Endothelial cell of umbilical vein (primary cell): ENCODE data around the gene ZBTB22. TPM values are rescaled to one million over a fixed set of nuclear protein-coding genes. Genes with fewer than 3 reads are reported as not detected.

Experiments
- BruUV-seq: library from RNA; stranded (reverse); fragments of 400-500 nt; replicated peaks from 2 replicates; lab custom pipeline; 2021; lab: Mats Ljungman, UMichigan
- CTCF ChIA-PET: fragments of 300-600, 350-600 bp; sonication (Branson Sonifier 250); formaldehyde crosslinking; loops from one replicate; lab custom pipeline; 2021; ENCODE audit warnings: antibody characterized with exemption, inconsistent platforms; lab: Charles Lee
- POLR2A ChIA-PET: fragments of 300-600, 350-600 bp; sonication (Branson Sonifier 250); formaldehyde crosslinking; loops from one replicate; lab custom pipeline; 2021; ENCODE audit warnings: antibody characterized with exemption, inconsistent platforms; lab: Charles Lee
- DNase-seq: peaks from one replicate; pipeline ENCODE4 v3.0.0-alpha.2; 2011; ENCODE audit warnings: low read depth, low spot score
- FAIRE-seq: peaks from 2 replicates; lab custom pipeline; 2011; peaks lifted over from hg19 to GRCh38; lab: Jason Lieb, UNC
- H2AFZ ChIP-seq: 2 replicates; pipeline ENCODE4 v1.6.0; 2012; ENCODE audit warnings: low read depth, low read length, control low read depth, inconsistent platforms
- H3K27ac ChIP-seq: 2 replicates; pipeline ENCODE4 v1.5.1; 2011; ENCODE audit warnings: low read depth, mild to moderate bottlenecking, control low read depth, low read length, moderate library complexity; ENCODE audit not compliant: insufficient read depth
- H3K27me3 ChIP-seq, 2 experiments: 2 replicates each; pipeline versions ENCODE4 v1.6.0 to v1.6.1; 2011; ENCODE audit warnings: low read length in 2 of 2, mixed read lengths in 1 of 2; ENCODE audit not compliant: control insufficient read depth in 2 of 2, insufficient read depth in 2 of 2
- H3K36me3 ChIP-seq, 2 experiments: 2 replicates in 1 of 2; 3 replicates in 1 of 2; pipeline ENCODE4 v1.5.1; 2011; ENCODE audit warnings: low read length in 2 of 2, mild to moderate bottlenecking in 1 of 2, moderate library complexity in 1 of 2; ENCODE audit not compliant: control insufficient read depth in 2 of 2, insufficient read depth in 2 of 2; ENCODE audit errors: extremely low read depth in 1 of 2
- H3K4me1 ChIP-seq: 3 replicates; pipeline ENCODE4 v1.5.1; 2011; ENCODE audit warnings: mild to moderate bottlenecking, low read length; ENCODE audit not compliant: control insufficient read depth, insufficient read depth; ENCODE audit errors: extremely low read depth
- H3K4me2 ChIP-seq: 2 replicates; pipeline ENCODE4 v1.6.1; 2011; ENCODE audit warnings: low read length, control low read depth, mixed read lengths; ENCODE audit not compliant: insufficient read depth
- H3K4me3 ChIP-seq, 3 experiments: fragments of 200-600 bp in 1 of 3; sonication (generic), shearing (Covaris generic) in 1 of 3; replicated peaks in 1 of 3; 2 replicates each; pipeline ENCODE4 v1.5.1; 2011 to 2016; ENCODE audit warnings: control low read depth in 3 of 3, low read length in 3 of 3, mild to moderate bottlenecking in 2 of 3, inconsistent platforms in 1 of 3, low read depth in 1 of 3, moderate library complexity in 1 of 3; ENCODE audit not compliant: insufficient read depth in 1 of 3
- H3K79me2 ChIP-seq: 2 replicates; pipeline ENCODE4 v1.6.0; 2012; ENCODE audit warnings: low read length, inconsistent platforms; ENCODE audit not compliant: control insufficient read depth, insufficient read depth
- H3K9ac ChIP-seq: replicated peaks from 2 replicates; pipeline ENCODE3; 2011; ENCODE audit warnings: low read length, control low read depth; ENCODE audit not compliant: insufficient read depth; ENCODE audit errors: extremely low read depth
- H3K9me1 ChIP-seq: replicated peaks from 3 replicates; pipeline ENCODE4 v1.6.0; 2011; ENCODE audit warnings: mild to moderate bottlenecking, low read length; ENCODE audit not compliant: control insufficient read depth, insufficient read depth; ENCODE audit errors: extremely low read depth
- H3K9me3 ChIP-seq: replicated peaks from 2 replicates; pipeline ENCODE4 v1.5.1; 2012; ENCODE audit warnings: low read length, inconsistent platforms; ENCODE audit not compliant: control insufficient read depth, insufficient read depth
- H4K20me1 ChIP-seq: replicated peaks from 2 replicates; pipeline ENCODE3; 2011; ENCODE audit warnings: mild to moderate bottlenecking, low read length; ENCODE audit not compliant: control insufficient read depth, insufficient read depth; ENCODE audit errors: extremely low read depth
- CTCF ChIP-seq, 2 donors: IDR thresholded peaks; 1 replicate in 1 of 2; 2 replicates in 1 of 2; pipeline ENCODE4 v1.5.1; 2011; ENCODE audit warnings: low read length in 2 of 2, mild to moderate bottlenecking in 2 of 2, moderate library complexity in 2 of 2, control low read depth in 1 of 2, inconsistent platforms in 1 of 2, low read depth in 1 of 2; ENCODE audit not compliant: insufficient read depth in 1 of 2; ENCODE audit errors: extremely low read depth in 1 of 2
- EZH2 ChIP-seq: IDR thresholded peaks from 2 replicates; pipeline ENCODE4 v1.6.1; 2012; ENCODE audit warnings: borderline replicate concordance, low read depth, mild to moderate bottlenecking, moderate library complexity, low read length, inconsistent platforms; ENCODE audit not compliant: severe bottlenecking
- FOS ChIP-seq: IDR thresholded peaks from 2 replicates; pipeline ENCODE4 v1.6.1; 2011; ENCODE audit warnings: mild to moderate bottlenecking, low read length, moderate library complexity, borderline replicate concordance; ENCODE audit not compliant: insufficient read depth
- GATA2 ChIP-seq: IDR thresholded peaks from 2 replicates; pipeline ENCODE4 v1.7.0; 2011; ENCODE audit warnings: low read depth, mild to moderate bottlenecking, moderate library complexity, mixed read lengths, low read length; ENCODE audit not compliant: insufficient read length, insufficient read depth
- JUN ChIP-seq: IDR thresholded peaks from 2 replicates; pipeline ENCODE4 v1.6.1; 2011; ENCODE audit warnings: borderline replicate concordance, low read depth; ENCODE audit not compliant: insufficient read length, insufficient read depth
- MAX ChIP-seq: IDR thresholded peaks from 2 replicates; pipeline ENCODE4 v1.6.1; 2011; ENCODE audit not compliant: insufficient read depth, insufficient read length
- MYC ChIP-seq: IDR thresholded peaks from one replicate; pipeline ENCODE4 v1.6.1; 2011; ENCODE audit warnings: mild to moderate bottlenecking, low read depth, low read length
- POLR2A ChIP-seq: IDR thresholded peaks from 2 replicates; pipeline ENCODE4 v1.6.1; 2012; ENCODE audit warnings: low read depth, mild to moderate bottlenecking, control low read depth, low read length
- POLR2AphosphoS5 ChIP-seq: IDR thresholded peaks from 2 replicates; pipeline ENCODE4 v1.6.1; 2012; ENCODE audit warnings: low read depth, mild to moderate bottlenecking, control low read depth, low read length, moderate library complexity; ENCODE audit not compliant: insufficient read depth
- dilution Hi-C: fragments of 300-500 bp; cut with MboI; formaldehyde crosslinking; loops from one replicate; pipeline ENCODE4 v1.15.0; 2019; ENCODE audit warnings: low sequenced_read_pairs; ENCODE audit not compliant: extremely low pct_ligation_motif_present
- intact Hi-C: fragments of 100-400 bp; cut with micrococcal nuclease; formaldehyde crosslinking; loops from one replicate; pipeline ENCODE4 v1.10.0; 2022
- polyA plus RNA-seq, 4 experiments: library from polyadenylated mRNA; depleted of rRNA in 3 of 4; stranded (reverse) in 3 of 4; unstranded in 1 of 4; fragments of >200 nt; gene quantifications; 2 replicates each; pipeline versions ENCODE4 v1.2.1 to v1.2.3, GENCODE V29; 2011 to 2012; ENCODE audit warnings: missing spikeins in 1 of 4
- total RNA-seq: library from RNA; stranded (reverse); gene quantifications from 2 replicates; pipeline ENCODE4 v1.2.3, GENCODE V29; 2021

The ZBTB22 gene
- total and polyA plus RNA-seq, 2 donors (not counting 3 experiments of a cell fraction or from before 2014, with no cell fraction given), result 12.6 to 15.4 TPM

- no peak overlapping the region for H3K27ac ChIP-seq
- CTCF ChIA-PET, result interaction anchor here (0.7 to 1.9 kb wide), 3 partner anchors 9 to 90 kb away, joined by 3 to 11 read pairs (median 3); no protein-coding TSS in a partner anchor
- no TSS peak for BruUV-seq
These were observed 18.4 kb upstream of the ZBTB22 start for GRCh38 chr6:33335916-33336315.

More at GRCh38 chr6:33335916-33336315, 18.4 kb upstream of the ZBTB22 start:
- TF ChIP-seq JUN, result no peak
- TF ChIP-seq EZH2, result no peak
- TF ChIP-seq POLR2A, result no peak
- TF ChIP-seq MAX, result no peak
- TF ChIP-seq CTCF (IDR thresholded peaks at IDR 0.05; ENCODE audit: extremely low read depth in 1 of 2, insufficient read depth in 1 of 2, low read depth in 1 of 2, low read length in 2 of 2), result no peak
- no peak for TF ChIP-seq GATA2
- TF ChIP-seq MYC, result no peak
- TF ChIP-seq FOS, result no peak
- TF ChIP-seq POLR2AphosphoS5, result no peak
- Histone ChIP-seq H3K79me2 (no peaks in the 10 kb centered on the region), H4K20me1 (no peaks in the 10 kb centered on the region), H3K36me3 (no peaks in the 10 kb centered on the region), H2AFZ (no peak overlapping the region), H3K9me1 (no peaks in the 10 kb centered on the region), H3K4me3 (no peak overlapping the region), H3K4me1 (no peaks in the 10 kb centered on the region), H3K9ac (no peak overlapping the region), H3K27me3 (no peaks in the 10 kb centered on the region), H3K9me3 (no peaks in the 10 kb centered on the region), H3K4me2 (no peak overlapping the region)
- POLR2A ChIA-PET, result no interaction called here
- intact Hi-C loops (no loop called here), dilution Hi-C loops (no loop called here)
- FAIRE-seq, result no peak
- DNase-seq, result no peak
